GM12878 (cell line): ENCODE results near the gene CELSR1. TPM values are rescaled to one million over a fixed set of nuclear protein-coding genes. Genes with fewer than 3 reads are reported as not detected.

Source experiments
- ATAC-seq: fragments of 200-7000 bp; cut with Tn5 transposase; 3 replicates; pipeline ENCODE4 v1.9.1; 2020; ENCODE audit warnings: mild to moderate bottlenecking, moderate library complexity
- BruUV-seq: library from RNA; stranded (reverse); fragments of 400-500 nt; replicated peaks from 2 replicates; lab custom pipeline; 2021; lab: Mats Ljungman, UMichigan
- CTCF ChIA-PET: fragments of 300-600 bp; sonication (Branson Sonifier 250); formaldehyde crosslinking; extraction: SDS; loops from one replicate; lab custom pipeline; 2021; ENCODE audit warnings: inconsistent platforms; lab: Yijun Ruan, JAX
- POLR2A ChIA-PET: fragments of 350-600 bp; formaldehyde crosslinking; extraction: SDS; loops from one replicate; lab custom pipeline; 2021; ENCODE audit warnings: inconsistent platforms; lab: Charles Lee
- RAD21 ChIA-PET: fragments of 300-600 bp; sonication (Branson Sonifier 250); formaldehyde crosslinking; loops from one replicate; lab custom pipeline; 2023; ENCODE audit warnings: antibody characterized with exemption; ENCODE audit not compliant: unreplicated experiment; lab: Charles Lee
- SMC1A ChIA-PET: fragments of 300-600 bp; sonication (Branson Sonifier 250); formaldehyde crosslinking; loops from one replicate; lab custom pipeline; 2023; ENCODE audit not compliant: unreplicated experiment, uncharacterized antibody; lab: Charles Lee
- DNase-seq: peaks from one replicate; pipeline ENCODE4 v3.0.0-alpha.2; 2011; ENCODE audit warnings: low read depth, low spot score
- FAIRE-seq: peaks from 3 replicates; lab custom pipeline; 2011; peaks lifted over from hg19 to GRCh38; lab: Jason Lieb, UNC
- H2AFZ ChIP-seq: 2 replicates; pipeline ENCODE4 v1.6.0; 2011; ENCODE audit warnings: low read depth, low read length, control low read depth; ENCODE audit not compliant: control insufficient read depth
- H3K27ac ChIP-seq: 2 replicates; pipeline ENCODE4 v1.5.1; 2011; ENCODE audit warnings: control low read depth; ENCODE audit not compliant: control insufficient read depth, insufficient read depth
- H3K27me3 ChIP-seq, 2 experiments: replicated peaks in 1 of 2; 2 replicates each; pipeline versions ENCODE4 v1.6.0 to v1.6.1; 2011; ENCODE audit warnings: low read length in 1 of 2; ENCODE audit not compliant: control insufficient read depth in 2 of 2, insufficient read depth in 2 of 2
- H3K36me3 ChIP-seq, 2 experiments: 2 replicates each; pipeline ENCODE4 v1.5.1; 2011; ENCODE audit warnings: low read length in 1 of 2; ENCODE audit not compliant: control insufficient read depth in 2 of 2, insufficient read depth in 2 of 2
- H3K4me1 ChIP-seq: 2 replicates; pipeline ENCODE4 v1.6.1; 2011; ENCODE audit warnings: mild to moderate bottlenecking, low read length, moderate library complexity, mixed read lengths; ENCODE audit not compliant: control insufficient read depth, insufficient read depth
- H3K4me2 ChIP-seq: 2 replicates; pipeline ENCODE4 v1.6.0; 2011; ENCODE audit warnings: control low read depth; ENCODE audit not compliant: control insufficient read depth, insufficient read depth
- H3K4me3 ChIP-seq: fragments of 200-600 bp; sonication (generic); 2 replicates; pipeline ENCODE4 v1.5.1; 2016
- H3K79me2 ChIP-seq: 2 replicates; pipeline ENCODE4 v1.6.0; 2011; ENCODE audit warnings: low read length; ENCODE audit not compliant: control insufficient read depth, insufficient read depth
- H3K9ac ChIP-seq: 2 replicates; pipeline ENCODE4 v1.8.0; 2011; ENCODE audit warnings: low read length, control low read depth, mixed read lengths; ENCODE audit not compliant: control insufficient read depth, insufficient read depth
- H3K9me3 ChIP-seq: replicated peaks from 3 replicates; pipeline ENCODE4 v1.5.1; 2011; ENCODE audit warnings: mild to moderate bottlenecking, low read length; ENCODE audit not compliant: control insufficient read depth, insufficient read depth
- H4K20me1 ChIP-seq: 2 replicates; pipeline ENCODE4 v1.6.0; 2011; ENCODE audit not compliant: control insufficient read depth, insufficient read depth
- CREB1 ChIP-seq: IDR thresholded peaks from 2 replicates; pipeline ENCODE4 v1.6.1; 2012; ENCODE audit warnings: low read depth, mild to moderate bottlenecking, inconsistent platforms
- IKZF2 ChIP-seq, 2 experiments: fragments of 450-650 bp; IDR thresholded peaks; 2 replicates each; pipeline ENCODE4 v1.6.1; 2017; ENCODE audit warnings: mild to moderate bottlenecking in 2 of 2, moderate library complexity in 2 of 2
- SIN3A ChIP-seq: IDR thresholded peaks from 2 replicates; pipeline ENCODE4 v1.6.1; 2012; ENCODE audit warnings: low read depth, low read length, improper control_type of control experiment
- TAF1 ChIP-seq: IDR thresholded peaks from 2 replicates; pipeline ENCODE4 v1.6.1; 2011; ENCODE audit warnings: mild to moderate bottlenecking, low read depth, low read length, borderline replicate concordance
- TCF3 ChIP-seq: IDR thresholded peaks from 2 replicates; pipeline ENCODE4 v1.6.1; 2012; ENCODE audit warnings: low read depth, mild to moderate bottlenecking, low read length, borderline replicate concordance; ENCODE audit not compliant: insufficient read depth
- WGBS: methylation state at CpG from one replicate; pipeline ENCODE4 v1.1.6; 2016; ENCODE audit warnings: low lambda C conversion rate; ENCODE audit not compliant: insufficient replicate concordance, insufficient coverage; ENCODE audit errors: missing lambda C conversion rate; 5-methylcytosine and 5-hydroxymethylcytosine counted together
- in situ Hi-C: fragments of 300-500 bp; cut with MboI; formaldehyde crosslinking; loops from 9 replicates; pipeline ENCODE4 v1.14.3; 2018; ENCODE audit warnings: mixed read lengths
- intact Hi-C: fragments of 100-400 bp; cut with micrococcal nuclease; formaldehyde crosslinking; loops from one replicate; pipeline ENCODE4 v1.14.2; 2022; ENCODE audit not compliant: unreplicated experiment
- polyA plus RNA-seq, 11 experiments: library from polyadenylated mRNA; depleted of rRNA in 4 of 11; unstranded in 6 of 11; stranded (reverse) in 5 of 11; fragments of >200 nt; fragmentation: Nextera tagmentation in 4 of 11; fragmentation: Illumina TruSeq in 1 of 11; extraction: Ambion mirVana in 4 of 11; extraction: Trizol in 1 of 11; gene quantifications; 1 replicate in 1 of 11; 2 replicates in 10 of 11; pipeline versions ENCODE4 v1.2.1 to v1.2.3, GENCODE V29; 2011 to 2016; ENCODE audit warnings: inconsistent platforms in 2 of 11, missing spikeins in 2 of 11, low read depth in 1 of 11
- total RNA-seq, 4 experiments: library from RNA; depleted of rRNA in 3 of 4; stranded (reverse); fragments of >200 nt in 3 of 4; fragmentation: Illumina TruSeq in 1 of 4; extraction: Trizol in 1 of 4; gene quantifications; 2 replicates each; pipeline versions ENCODE4 v1.2.1 to v1.2.3, GENCODE V29; 2013 to 2021
- TF ChIP-seq, protein P1 (sequence below): fragments of 450-650 bp; formaldehyde crosslinking; IDR thresholded peaks from 2 replicates; pipeline ENCODE4 v1.4.0; 2020; ENCODE audit warnings: mild to moderate bottlenecking, moderate library complexity
- TF ChIP-seq, protein P2 (sequence below): IDR thresholded peaks from 2 replicates; pipeline ENCODE4 v1.6.1; 2012; ENCODE audit warnings: low read length, inconsistent platforms

Gene CELSR1
- total and polyA plus RNA-seq, 10 of the 15 experiments (the other 5 are each of a cell fraction or from before 2014, with no cell fraction given): 0.05 to 1.7 (median 0.35) TPM; not detected in 2

DNA sequence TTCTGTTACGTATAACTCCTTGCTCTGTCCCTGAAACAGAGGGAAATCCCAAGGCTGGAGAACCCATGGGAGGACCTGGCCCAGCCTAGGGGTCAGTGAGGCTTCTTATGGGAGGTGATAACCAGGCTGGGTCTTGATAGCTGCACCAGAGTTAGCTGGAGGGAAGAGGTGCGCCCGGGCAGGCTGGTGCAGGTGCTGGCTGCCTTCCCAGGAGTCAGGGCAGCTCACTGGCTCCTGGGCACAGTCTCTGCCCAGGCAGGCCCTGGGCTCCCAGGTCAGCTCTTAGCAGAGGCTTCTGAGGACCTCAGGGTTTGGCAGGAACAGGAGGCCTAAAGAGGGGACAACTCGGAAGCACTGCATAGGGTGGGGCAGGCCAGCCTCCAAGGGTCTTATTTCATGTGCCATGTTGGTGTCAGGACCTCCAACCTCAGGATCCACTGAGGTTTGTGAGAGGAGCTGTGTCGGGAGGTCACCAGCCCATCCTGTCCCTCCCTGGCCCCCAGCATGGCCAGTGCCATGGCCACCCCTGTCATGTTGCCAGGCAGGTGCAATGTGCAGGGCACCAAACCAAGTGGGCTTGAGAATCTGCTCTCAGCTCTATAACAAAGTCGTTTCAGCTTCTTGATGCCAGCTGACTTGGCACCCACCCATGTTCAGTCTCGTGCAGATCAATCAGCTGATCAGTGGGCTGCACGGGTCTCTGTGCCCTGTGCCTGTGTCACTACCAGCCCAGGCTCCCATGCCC, 20.5 kb upstream of the CELSR1 start:
- Histone ChIP-seq H3K4me2 (no peak overlapping the region), H3K27me3 (no peaks in the 10 kb centered on the region; a peak in 1 of 4 replicates), H4K20me1 (no peaks in the 10 kb centered on the region), H3K4me1 (0 out of 2 replicates have a peak, but pooled peaks cover 3% of the 10 kb centered on the region), H3K36me3 (no peaks in the 10 kb centered on the region), H3K4me3 (no peak overlapping the region), H3K9me3 (peaks cover 3% of the 10 kb centered on the region; the same call in 1 of the 3 replicates), H3K27ac (no peak overlapping the region), H3K79me2 (no peaks in the 10 kb centered on the region), H3K9ac (no peak overlapping the region), H2AFZ (no peak overlapping the region)
- SMC1A ChIA-PET: no interaction called here
- no TSS peak for BruUV-seq
- in situ Hi-C loops: loop anchor here (25.0 kb wide), 1 partner anchor 1929 kb away; a partner anchor contains a TSS
- CTCF ChIA-PET: no interaction called here
- DNase-seq: no peak
- RAD21 ChIA-PET: no interaction called here
- no peak for FAIRE-seq
- intact Hi-C loops: no loop called here
- POLR2A ChIA-PET: interaction anchor here (0.6 kb wide), 1 partner anchor 178 kb away, joined by 3 read pairs; no protein-coding TSS in a partner anchor
- ATAC-seq: no peak
- 46% methylated on average over 8 of the region's 8 CpGs for WGBS
- no peak for TF ChIP-seq CREB1
- TF ChIP-seq IKZF2 (IDR thresholded peaks at IDR 0.05): no peak
- TF ChIP-seq, protein P1, sequence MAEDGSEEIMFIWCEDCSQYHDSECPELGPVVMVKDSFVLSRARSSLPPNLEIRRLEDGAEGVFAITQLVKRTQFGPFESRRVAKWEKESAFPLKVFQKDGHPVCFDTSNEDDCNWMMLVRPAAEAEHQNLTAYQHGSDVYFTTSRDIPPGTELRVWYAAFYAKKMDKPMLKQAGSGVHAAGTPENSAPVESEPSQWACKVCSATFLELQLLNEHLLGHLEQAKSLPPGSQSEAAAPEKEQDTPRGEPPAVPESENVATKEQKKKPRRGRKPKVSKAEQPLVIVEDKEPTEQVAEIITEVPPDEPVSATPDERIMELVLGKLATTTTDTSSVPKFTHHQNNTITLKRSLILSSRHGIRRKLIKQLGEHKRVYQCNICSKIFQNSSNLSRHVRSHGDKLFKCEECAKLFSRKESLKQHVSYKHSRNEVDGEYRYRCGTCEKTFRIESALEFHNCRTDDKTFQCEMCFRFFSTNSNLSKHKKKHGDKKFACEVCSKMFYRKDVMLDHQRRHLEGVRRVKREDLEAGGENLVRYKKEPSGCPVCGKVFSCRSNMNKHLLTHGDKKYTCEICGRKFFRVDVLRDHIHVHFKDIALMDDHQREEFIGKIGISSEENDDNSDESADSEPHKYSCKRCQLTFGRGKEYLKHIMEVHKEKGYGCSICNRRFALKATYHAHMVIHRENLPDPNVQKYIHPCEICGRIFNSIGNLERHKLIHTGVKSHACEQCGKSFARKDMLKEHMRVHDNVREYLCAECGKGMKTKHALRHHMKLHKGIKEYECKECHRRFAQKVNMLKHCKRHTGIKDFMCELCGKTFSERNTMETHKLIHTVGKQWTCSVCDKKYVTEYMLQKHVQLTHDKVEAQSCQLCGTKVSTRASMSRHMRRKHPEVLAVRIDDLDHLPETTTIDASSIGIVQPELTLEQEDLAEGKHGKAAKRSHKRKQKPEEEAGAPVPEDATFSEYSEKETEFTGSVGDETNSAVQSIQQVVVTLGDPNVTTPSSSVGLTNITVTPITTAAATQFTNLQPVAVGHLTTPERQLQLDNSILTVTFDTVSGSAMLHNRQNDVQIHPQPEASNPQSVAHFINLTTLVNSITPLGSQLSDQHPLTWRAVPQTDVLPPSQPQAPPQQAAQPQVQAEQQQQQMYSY (CRISPR knock-in tag): no peak
- TF ChIP-seq, protein P2, sequence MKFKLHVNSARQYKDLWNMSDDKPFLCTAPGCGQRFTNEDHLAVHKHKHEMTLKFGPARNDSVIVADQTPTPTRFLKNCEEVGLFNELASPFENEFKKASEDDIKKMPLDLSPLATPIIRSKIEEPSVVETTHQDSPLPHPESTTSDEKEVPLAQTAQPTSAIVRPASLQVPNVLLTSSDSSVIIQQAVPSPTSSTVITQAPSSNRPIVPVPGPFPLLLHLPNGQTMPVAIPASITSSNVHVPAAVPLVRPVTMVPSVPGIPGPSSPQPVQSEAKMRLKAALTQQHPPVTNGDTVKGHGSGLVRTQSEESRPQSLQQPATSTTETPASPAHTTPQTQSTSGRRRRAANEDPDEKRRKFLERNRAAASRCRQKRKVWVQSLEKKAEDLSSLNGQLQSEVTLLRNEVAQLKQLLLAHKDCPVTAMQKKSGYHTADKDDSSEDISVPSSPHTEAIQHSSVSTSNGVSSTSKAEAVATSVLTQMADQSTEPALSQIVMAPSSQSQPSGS: no peak
- TF ChIP-seq TAF1: no peak
- no peak for TF ChIP-seq TCF3
- no peak for TF ChIP-seq SIN3A
